ENCODE results near the gene KXD1.
A peak's percentile ranks its signal among the peaks of the same experiment; 100 is the strongest.
"Not testable (repeated sequence)": the region's sequence is repeated elsewhere in the genome, so short reads cannot be mapped to it uniquely, and the experiment has no call there.

The KXD1 gene

DNA sequence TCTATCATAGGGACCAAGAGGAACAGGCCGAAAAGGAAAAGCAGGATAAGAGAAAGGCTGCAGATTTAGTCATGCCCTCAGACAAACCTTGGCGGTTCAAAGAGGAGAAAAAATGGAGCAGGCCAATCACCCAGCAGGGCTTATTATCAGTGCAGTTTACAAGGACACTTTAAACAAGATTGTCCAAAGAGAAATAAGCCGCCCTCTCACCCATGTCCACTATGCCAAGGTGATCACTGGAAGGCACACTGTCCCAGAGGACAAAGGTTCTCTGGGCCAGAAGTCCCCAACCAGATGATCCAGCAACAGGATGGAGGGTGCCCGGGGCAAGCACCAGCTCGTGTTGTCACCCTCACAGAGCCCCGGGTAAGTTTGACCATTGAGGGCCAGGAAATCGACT is 22.6 kb downstream of the KXD1 start:
- no peak for DNase-seq (ENCODE audit: low spot score)

DNA sequence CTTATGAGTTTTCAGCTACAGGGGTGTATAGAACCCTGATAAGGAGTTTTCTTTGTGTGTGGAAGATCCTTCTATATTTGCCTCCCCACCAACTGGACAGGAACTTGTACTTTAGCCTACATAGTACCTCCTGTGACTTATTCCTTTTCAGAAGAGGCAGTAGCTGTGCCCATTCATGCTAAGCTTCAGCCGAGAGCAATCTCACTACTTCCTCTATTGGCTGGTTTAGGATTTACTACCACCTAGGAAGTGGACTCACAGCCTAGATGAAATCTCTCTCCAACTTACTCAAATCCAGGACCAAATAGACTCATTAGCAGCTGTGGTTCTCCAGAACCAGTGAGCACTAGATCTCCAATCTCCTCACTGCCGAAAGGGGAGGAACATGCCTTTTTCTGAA is 28.6 kb downstream of the KXD1 start:
- no peak for DNase-seq (ENCODE audit: low spot score)

DNA sequence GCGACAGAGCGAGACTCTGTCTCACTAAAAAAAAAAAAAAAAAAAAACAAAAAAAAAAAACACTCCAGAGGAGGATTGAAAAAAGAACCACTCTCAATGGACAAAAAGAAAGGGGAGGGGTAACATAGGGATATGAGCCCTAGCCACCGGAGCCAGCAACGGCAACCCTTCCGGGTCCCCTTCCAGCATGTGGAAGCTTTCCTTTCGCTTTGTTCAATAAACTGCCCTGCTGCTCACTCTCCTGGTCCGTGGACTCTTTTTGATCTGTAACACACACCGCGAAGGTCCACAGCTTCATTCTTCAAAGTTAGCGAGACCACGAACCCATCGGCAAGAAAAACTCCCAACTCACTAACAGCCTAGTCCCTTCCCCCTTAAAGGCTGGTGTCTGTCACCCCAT is 29.9 kb downstream of the KXD1 start:
- no peak for DNase-seq (ENCODE audit: low spot score)

DNA sequence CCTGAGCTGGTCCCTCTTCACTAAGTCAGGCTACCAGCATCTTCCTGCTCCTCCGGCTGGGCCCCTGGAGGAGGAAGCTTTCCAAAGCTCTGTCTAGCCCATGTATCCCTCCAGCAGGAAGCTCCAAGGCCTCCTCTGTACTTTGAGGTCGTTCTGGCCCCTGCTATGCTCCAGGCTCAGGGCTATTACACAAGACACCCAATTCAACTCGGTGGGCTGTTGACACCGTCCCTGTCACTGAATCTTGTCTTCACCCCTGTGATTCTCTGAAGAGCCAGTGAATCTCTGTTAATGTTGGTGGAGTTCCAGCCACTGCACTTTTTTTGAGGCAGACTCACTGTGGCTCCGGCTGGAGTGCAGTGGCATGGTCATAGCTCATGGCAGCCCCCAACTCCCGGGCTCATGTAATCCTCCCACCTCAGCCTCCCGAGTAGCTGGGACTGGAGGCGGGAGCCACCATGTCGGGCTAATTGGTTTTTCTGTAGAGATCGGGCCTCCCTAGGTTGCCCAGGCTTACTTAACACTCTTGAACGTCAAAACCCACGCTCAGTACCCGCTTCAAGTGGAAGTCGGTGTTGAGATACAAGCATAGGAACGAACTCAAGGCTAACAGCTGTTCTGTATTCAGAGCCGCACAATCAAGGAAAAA is 30.4 kb downstream of the KXD1 start:
- no peak for DNase-seq (ENCODE audit: low spot score)

DNA sequence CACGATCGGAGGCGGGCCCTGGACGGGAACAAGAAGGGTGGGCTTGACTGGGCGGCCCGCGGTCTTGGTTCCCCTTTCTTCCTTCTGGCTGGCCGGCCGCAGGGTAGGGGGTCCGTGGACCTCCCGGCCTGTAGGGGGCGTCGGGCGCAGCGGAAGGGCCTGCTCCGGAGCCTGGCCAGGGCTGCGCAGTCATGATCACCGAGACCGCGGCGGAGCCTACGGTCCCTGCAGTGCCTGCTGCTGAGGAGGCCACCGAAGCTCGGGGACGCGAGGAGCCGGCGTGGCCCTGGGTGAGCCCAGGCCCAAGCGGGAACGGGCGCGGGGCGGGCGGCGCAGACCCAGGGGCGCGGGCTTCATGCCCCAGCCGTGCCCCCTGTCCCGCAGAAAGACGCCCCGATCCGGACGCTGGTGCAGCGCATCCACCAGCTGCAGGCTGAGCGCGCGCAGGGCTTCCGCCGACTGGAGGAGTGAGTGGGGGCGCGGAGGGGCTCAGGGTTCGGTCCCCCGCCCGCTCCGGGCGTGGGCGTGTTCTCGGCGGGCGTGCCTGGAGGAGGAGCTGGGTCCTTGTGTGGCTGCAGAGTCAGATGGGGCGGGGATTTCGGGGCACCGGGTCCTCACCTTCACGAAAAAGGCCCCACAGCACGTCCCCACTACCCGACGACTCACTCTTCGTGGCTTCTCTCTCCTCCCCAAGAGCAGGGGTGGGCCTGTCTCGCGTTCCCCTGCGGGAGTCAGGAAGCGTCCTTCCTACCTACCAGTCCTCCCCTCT is 31.1 kb downstream of the KXD1 start, which contains the start of gene REX1BD:
REX1BD (plus strand) TSS at position 188 of the 769 bp plus-strand sequence; CDS start at position 192, 4 bp downstream.
- DNase-seq (ENCODE audit: low spot score): peak; percentile 83

DNA sequence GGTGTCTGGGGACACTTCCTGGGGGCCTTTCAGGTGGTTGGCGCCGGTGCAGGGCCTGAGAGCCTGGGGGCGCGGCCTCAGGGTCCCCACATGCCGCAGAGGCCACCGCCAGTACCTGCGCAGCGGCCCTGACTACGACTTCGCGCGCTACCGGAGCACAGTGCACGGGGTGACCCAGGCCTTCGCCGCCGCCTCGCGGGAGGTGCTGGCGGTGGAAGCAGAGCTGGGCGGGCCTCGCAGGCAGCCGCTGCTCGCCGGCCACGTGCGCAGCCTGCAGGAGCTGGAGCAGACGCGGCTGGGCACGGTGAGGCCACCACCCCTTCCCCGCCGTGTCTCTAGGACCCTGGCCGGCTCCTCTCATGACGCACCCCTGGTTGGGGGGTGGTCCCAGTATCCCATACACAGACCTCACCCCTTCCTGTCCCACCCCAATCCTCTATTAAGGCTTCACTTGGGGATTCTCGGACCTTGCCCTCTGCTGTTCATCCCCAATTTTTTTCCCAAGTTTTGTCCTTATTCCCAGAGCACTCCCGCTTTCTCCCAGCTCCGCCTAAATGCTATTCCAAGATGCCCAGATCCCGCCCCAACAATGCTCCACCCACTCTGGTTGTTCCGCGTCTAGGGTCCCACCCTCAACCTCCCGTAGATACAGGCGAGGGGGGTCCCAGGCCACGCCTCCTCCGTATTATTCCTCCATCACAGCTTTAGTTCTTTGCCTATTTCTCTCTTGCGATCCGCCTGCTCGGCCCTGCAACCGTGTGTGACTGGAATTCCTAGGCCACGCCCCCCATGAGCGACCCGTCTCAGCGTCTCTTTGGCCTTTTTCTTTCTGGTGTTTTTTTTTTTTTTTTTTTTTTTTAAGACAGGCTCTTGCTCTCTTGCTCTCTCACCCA is 32.0 kb downstream of the KXD1 start:
- DNase-seq (ENCODE audit: low spot score): peak; percentile 77

DNA sequence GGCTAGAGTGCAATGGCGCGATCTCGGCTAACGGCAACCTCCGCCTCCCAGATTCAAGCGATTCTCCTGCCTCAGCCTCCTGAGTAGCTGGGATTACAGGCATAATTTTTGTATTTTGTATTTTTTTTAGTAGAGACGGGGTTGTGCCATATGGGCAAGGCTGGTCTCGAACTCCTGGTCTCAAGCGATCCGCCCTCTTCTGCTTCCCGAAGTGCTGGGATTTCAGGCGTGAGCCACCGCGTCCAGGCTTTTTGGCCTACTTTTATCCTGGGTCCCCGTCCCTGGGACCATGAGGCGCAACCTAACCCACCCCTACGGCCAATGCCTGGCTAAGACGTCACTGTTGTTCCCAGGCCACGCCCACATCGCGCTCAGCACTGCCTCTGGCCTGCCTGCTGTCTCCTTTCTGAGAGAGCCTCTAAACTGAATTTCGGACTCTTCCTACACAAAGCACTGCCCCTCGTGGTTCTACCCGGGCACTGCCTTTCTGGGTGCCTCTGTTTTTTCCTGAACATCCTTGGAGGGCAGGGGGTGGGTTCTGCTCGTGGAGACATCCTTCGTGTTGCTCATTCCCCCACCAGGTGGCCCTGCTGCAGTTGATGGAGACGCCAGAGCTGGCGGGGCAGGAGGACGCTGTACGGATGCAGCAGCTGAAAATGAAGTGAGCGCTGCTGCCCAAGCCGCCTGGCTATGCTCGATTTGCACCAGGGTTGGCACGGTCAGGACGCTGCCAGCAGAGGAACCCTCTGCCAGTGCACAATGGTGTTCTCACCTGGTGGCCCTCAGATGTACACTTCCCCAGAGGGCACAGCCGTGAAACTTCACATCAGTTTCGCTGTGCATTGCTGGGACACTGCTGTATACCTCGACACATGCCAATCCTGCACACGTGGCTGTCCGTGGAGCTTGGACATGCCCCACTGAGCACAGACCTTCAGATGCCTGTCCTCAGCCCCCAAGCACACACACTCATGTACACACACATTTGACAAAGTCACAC is 32.9 kb downstream of the KXD1 start:
- no peak for DNase-seq (ENCODE audit: low spot score)

DNA sequence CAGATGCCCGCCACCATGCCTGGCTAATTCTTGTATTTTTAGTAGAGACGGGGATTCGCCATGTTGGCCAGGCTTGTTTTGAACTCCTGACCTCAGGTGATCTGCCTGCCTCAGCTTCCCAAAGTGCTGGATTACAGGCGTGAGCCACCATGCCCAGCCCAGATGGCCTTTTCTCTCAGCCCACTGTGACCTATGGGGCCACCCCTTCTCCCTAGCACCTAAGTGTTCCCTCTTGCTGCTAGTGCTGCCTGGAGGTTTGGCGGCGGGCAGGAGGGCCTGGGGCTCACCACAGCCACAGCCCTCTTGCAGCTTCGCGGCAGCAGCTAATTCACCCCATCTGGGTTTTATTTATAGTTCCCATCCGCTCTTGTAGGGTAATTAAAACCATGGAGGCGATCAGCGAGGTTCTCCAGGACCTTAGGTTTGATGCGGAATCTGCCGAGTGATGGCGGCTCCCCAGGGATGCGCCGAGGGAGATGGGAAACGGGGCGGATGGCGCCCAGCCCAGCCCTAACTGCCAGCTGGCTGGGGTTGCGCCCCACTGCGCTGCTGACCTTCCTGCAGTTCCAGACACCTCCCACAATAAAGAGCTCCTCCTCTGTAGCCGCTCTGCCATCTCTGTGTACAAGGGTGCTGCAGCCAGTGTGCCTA is 34.2 kb downstream of the KXD1 start:
- no peak for DNase-seq (ENCODE audit: low spot score)

DNA sequence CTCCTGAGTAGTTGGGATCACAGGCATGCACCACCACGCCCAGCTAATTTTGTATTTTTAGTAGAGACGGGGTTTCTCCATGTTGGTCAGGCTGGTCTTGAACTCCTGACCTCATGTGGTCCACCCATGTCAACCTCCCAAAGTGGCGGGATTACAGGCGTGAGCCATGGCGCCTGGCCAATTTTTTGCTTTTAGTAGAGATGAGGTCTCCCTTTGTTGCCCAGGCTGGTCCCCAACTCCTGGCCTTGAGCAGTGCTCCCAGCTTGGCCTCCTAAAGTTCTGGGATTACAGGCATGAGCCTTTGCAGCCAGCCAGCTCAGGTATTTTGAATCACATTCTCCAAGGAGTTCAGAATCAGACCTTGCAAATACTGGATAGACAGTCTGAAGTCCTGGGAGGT is 35.1 kb downstream of the KXD1 start:
- DNase-seq (ENCODE audit: low spot score): not testable (repeated sequence)

DNA sequence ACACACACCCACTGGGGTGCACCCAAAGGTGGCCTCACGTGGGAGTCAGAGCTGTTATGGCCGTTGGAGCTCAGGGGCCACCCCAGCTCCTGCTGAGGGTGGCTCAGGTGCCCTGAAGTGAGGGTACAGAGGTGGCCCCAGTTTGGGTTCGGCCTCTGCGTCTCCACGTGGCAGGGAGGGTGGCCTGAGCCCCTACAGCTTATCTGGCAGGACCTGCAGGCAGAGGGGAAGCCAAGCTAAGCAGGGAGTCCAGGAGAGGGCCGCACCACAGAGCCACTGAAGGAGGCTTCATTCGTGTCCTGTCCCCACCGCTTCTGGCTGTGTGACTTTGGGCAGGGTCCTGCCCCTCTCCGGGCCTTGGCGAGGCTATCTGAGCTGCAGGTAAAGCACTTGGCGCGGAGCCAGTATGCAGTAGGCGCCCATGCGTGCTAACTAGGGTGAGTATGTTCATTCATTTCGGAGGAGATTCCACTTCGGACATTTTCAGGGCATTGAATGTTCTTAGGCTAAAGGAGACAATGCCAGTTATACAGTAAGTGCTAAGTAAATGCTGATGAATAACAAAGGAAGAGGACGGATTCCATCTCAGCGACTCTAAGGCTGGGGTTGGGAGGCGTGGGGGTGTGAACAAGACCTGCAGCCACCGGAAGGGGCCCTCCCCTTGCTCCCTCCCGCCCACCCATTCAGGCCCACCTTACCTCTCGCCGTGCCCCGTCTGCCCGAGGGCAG is 35.9 kb downstream of the KXD1 start:
- no peak for DNase-seq (ENCODE audit: low spot score)

DNA sequence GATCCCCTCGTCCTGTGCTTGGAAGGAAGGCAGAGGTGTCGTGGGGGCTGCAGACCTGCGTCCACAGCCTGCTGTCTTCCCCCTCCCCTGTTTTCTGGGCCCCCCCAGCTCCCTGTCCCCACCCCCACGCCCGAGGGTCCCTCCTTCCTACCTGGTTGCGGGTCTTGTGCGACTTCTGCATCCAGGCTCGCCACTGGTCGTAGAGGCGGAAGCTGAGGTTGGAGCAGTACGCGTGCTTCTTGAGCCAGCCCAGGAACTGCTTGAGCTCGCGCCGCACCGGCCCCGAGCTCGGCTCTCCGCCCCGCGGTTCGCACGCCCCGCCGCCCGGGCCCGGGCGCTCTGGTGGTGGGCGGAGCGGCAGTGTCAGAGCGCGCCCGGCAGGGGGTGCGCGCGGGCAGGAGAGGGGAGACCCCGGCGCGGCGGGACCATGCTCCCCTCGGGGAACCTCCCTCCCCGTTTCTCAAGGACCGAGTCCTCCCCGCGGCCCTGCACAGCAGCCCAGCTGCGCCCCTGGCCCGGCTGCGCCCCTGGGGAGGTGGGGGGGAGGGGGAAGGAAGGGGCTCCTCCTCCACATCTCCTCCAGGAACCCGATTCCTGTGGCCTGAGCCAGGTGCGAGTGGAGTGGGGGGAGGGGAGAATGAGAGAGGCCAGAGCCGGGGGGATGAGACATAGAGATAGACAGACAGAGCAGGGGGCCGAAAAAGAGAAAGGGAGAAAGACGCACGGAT is 36.6 kb downstream of the KXD1 start:
- peak; percentile 94 for DNase-seq (ENCODE audit: low spot score)

DNA sequence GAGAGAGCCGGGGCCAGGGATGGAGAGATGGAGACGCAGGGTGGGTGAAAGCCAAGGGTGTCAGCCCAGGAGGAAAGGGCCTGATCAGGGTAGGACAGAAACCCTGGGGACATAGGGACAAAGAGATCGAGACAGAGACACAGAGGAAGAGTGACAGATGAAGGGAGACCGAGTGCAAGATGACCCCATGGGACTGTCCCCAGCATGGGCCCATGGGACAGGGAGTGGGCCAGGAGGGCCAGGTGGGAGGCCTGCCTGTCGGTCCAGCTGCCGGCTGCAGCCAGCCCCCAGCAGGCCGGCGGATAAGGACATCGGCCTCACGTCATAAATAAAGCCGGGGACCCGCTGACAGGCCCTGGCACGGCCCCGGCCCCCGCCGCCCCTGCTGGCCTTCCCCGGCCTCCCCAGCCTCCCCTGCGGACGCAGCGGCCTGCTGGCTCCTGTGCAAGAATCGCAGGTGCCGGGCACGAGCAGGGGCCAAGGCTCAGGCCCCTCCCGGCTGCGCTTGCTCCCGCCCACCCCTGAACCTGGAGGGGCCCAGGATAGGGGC is 37.2 kb downstream of the KXD1 start:
- DNase-seq (ENCODE audit: low spot score): no peak

DNA sequence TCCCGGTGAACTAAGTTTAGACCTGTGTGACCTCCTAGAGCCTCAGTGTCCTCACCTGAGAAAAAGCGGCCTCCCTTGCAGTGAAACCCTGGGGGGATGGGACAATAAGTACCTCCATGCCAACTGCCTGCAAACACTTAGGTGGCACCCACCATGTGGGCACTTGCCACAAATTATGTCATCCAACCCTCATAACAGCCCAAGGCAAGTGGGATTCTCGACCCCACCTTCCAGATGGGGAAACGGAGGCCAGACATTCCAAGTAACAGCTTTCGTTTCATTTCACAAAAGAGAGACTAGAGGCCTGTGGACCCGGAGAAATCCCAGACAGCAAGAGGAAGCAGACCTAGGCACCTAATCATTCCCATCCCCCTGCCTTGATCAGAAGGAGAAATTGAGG is 37.8 kb downstream of the KXD1 start:
- no peak for DNase-seq (ENCODE audit: low spot score)

DNA sequence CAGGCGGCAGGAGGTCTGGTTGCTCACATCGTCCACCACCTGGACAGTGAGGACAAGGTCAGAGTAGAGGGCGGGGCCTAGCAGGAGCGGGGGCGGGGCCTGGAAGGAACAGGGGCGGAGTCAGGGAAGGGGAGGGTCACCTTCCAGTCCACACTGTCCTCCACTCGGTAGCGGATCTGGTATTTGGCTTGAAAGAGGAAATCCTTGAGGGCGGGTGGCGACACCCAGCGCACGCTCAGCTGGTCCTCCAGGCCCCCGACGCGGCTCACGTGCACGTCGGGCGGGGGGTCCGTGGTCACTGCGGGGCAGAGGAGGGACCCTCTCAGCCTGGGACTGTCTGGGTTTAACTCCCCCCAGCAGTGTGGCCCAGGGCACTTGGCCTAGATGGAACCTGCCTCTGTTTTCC is 39.1 kb downstream of the KXD1 start:
- DNase-seq (ENCODE audit: low spot score): no peak

DNA sequence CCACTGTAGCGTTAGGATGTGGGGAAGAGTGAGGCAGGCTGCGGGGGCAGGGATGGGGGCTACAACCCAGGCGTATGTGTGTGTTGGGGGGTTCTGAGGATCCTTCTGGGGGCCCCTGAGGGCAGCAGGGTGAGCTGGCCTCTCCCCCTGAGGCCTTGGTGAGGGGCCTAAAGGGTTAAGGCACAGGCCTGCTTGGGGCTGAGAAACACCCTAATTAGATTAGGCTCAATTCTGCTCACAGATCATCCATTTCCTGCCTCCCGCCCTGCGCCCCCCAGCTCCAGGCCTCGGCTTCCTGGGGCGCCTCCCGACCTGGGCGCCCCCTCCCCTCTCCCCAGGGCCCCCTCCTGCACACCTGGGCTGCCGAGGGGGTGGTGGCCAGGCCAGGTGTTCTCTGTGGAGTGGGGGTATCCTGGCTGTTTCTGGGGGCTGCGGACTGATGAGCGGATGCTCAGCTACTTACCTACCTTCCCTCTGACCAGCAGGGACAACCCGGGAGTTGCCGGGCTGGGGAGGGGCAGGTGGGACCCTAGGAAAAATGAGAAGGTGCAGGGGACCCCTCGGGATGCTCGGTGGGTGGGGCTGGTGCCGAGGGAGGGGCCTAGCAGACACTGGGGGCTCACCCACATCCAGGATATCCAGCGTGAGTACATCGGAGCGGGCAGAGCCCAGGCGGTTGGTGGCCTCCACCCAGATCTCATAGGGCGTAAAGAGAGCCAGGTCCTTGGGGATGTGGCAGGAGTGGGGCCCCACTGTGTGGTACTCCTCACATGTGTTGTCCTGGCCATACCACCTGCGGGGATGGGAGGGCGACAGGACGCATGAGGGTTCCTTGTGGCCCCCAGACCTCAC is 40.4 kb downstream of the KXD1 start:
- no peak for DNase-seq (ENCODE audit: low spot score)

DNA sequence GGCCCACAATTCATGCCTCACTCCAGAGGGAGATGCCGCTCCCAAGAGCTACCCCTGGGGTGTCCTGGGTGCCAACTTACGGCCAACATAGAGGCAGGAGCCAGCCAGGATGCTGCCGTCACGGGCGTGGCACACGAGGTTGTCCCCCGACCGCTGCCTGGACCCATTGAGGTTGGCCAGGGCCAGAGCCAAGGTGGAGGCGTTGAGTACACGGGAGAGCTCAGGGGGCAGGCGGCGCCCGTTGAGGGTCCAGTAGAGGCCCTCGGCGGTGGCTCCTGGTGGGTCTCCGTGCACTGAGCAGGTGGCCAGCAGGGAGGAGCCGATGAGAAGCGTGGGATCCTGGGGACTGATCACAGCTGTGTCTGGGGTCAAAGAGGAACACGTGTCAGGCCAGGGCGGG is 41.8 kb downstream of the KXD1 start:
- no peak for DNase-seq (ENCODE audit: low spot score)

DNA sequence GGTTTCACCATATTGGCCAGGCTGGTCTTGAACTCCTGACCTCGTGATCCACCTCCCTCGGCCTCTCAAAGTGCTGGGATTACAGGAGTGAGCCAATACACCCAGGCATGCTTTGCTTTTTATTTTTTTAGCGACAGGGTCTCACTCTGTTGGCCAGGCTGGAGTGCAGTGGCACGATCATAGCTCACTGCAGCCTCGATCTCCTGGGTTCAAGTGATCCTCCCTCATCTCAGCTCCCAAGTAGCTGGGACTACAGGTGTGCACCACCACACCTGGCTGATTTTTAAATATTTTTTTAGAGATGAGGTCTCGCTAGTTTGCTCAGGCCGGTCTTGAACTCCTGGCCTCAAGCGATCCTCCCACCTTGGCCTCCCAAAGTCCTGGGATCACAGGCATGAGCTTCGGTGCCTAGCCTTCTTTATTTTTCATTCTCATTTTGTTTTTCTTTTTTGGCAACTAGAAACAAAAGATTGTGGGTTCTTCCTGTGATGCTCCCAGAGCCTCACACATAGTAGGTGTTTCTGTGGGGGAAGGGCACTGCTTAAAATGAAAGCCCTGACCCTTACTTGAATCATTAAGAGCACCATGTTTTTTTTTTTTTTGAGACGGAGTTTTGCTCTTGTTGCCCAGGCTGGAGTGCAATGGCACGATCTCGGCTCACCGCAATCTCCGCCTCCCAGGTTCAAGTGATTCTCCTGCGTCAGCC is 43.2 kb downstream of the KXD1 start:
- DNase-seq (ENCODE audit: low spot score): not testable (repeated sequence)

DNA sequence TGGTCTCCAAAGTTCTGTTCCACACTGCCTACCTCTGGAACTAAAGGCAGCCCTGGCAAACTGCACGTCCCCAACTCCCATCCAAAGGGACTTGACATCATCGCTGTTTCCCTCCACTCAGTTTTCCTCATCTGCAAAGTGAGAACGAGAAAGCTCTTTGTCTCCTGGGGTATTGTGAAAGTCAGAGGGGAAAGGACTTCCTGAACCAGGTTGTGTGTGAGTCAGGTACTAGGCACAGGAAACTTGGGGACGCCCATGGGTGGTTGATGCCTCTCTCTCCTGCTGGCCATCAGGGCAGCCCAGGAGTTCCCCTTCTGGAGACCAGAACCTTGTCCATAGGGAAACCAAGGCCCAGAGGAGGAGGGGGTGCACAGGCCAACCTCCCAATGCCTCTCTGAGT is 44.2 kb downstream of the KXD1 start:
- no peak for DNase-seq (ENCODE audit: low spot score)

All from hepatic stellate cell (primary cell).